ENCODE results near the gene IQGAP2. TPM values are rescaled to one million over a fixed set of nuclear protein-coding genes. Genes with fewer than 3 reads are reported as not detected.

The IQGAP2 gene
- total RNA-seq, 2 donors from 2014 or later, result 15.3 to 17.6 TPM

DNA sequence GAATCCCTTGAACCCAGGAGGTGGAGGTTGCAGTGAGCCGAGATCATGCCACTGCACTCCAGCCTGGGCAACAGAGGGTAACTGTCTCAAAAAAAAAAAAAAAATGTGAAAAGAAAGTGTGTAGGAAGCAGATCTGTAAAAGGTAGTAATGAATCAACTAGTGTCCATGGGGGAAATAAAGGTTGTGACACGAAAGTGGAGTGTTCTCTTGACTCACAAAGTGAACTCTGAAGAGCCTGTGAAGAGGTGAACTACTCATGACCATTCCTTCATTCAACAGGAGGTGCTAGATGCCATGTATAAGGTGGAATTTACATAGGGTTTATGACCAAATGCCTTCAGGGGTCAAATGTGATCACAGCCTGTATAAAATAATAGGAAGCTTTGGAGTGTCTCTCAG lies 12.8 kb downstream of the IQGAP2 start:
- ATAC-seq (ENCODE audit: insufficient number of reproducible peaks, low FRiP score, low read depth), result no peak
- Histone ChIP-seq H3K4me1 (ENCODE audit: control insufficient read depth in 1 of 2, low read depth in 2 of 2) (no peaks in the 10 kb centered on the region), H3K27me3 (replicated peaks; ENCODE audit: insufficient read depth) (no peaks in the 10 kb centered on the region), H3K27ac (no peak overlapping the region), H3K36me3 (no peaks in the 10 kb centered on the region), H3K9me3 (no peaks in the 10 kb centered on the region), H3K4me3 (no peak overlapping the region)
- no peak for DNase-seq (ENCODE audit: low spot score)
- TF ChIP-seq, protein P1, sequence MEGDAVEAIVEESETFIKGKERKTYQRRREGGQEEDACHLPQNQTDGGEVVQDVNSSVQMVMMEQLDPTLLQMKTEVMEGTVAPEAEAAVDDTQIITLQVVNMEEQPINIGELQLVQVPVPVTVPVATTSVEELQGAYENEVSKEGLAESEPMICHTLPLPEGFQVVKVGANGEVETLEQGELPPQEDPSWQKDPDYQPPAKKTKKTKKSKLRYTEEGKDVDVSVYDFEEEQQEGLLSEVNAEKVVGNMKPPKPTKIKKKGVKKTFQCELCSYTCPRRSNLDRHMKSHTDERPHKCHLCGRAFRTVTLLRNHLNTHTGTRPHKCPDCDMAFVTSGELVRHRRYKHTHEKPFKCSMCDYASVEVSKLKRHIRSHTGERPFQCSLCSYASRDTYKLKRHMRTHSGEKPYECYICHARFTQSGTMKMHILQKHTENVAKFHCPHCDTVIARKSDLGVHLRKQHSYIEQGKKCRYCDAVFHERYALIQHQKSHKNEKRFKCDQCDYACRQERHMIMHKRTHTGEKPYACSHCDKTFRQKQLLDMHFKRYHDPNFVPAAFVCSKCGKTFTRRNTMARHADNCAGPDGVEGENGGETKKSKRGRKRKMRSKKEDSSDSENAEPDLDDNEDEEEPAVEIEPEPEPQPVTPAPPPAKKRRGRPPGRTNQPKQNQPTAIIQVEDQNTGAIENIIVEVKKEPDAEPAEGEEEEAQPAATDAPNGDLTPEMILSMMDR (IDR thresholded peaks at IDR 0.05), result no peak

DNA sequence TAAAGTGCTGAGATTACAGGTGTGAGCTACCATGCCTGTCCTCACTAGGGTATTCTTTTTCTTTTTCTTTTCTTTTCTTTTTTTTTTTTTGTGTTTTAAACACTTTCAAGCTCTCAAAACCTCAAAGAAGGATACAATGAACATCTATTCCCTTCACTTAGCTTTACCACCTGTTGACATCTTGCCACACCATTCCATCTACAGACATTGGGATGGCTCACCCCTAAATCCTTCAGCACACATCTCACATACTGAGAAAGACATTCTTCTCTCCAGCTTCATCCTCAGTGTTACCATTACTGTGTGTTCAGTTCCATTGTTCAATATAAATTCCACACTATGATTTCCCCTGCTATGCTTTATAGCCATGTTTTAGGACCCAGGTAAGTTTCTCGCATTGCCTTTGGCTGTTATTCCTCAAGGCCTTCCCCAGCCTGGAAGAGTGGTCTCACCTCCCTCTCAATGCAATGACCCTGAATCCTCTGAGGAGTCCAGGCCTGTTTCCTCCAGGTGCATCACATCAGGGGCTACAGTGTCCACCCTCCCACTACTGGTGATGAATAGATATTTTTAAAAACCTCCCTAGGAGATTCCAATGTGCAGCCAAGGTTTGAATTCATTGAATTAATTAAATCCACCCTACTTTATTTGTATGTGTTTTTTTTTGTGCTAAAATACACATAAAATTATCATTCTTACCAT lies 16.7 kb downstream of the IQGAP2 start:
- H3K4me3 ChIP-seq, result no peak overlapping the region
- TF ChIP-seq, protein P1 (IDR thresholded peaks at IDR 0.05), result no peak
- no peaks in the 10 kb centered on the region for H3K4me1 ChIP-seq (ENCODE audit: control insufficient read depth in 1 of 2, low read depth in 2 of 2)
- no peaks in the 10 kb centered on the region for H3K36me3 ChIP-seq
- no peak overlapping the region for H3K27ac ChIP-seq
- no peaks in the 10 kb centered on the region for H3K27me3 ChIP-seq (replicated peaks; ENCODE audit: insufficient read depth)
- no peaks in the 10 kb centered on the region for H3K9me3 ChIP-seq
- ATAC-seq (ENCODE audit: insufficient number of reproducible peaks, low FRiP score, low read depth) (no peak), DNase-seq (ENCODE audit: low spot score) (no peak)

DNA sequence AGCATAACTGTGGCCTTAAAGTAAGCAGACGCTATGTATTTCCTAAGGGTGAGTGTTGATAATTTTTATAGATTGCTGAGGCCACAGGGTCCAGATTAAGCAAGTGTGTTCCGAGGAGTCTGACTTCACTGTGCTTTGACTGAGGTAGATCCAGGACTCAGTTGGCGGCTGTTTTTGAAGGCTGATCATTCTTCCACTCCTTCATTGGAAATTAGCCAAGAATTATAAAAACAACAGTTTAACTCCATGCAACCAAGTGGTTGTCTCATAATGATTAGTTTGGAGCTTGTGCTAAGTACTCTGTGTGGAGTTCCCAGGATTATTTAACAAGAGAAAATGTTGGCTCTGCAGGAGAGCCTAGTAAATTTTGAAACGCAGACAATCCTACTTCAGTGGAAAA lies 19.1 kb downstream of the IQGAP2 start:
- no peaks in the 10 kb centered on the region for H3K27me3 ChIP-seq (replicated peaks; ENCODE audit: insufficient read depth)
- no peak overlapping the region for H3K27ac ChIP-seq
- H3K36me3 ChIP-seq, result no peaks in the 10 kb centered on the region
- TF ChIP-seq, protein P1 (IDR thresholded peaks at IDR 0.05), result no peak
- DNase-seq (ENCODE audit: low spot score), result no peak
- H3K4me1 ChIP-seq (ENCODE audit: control insufficient read depth in 1 of 2, low read depth in 2 of 2), result no peaks in the 10 kb centered on the region
- no peak for ATAC-seq (ENCODE audit: insufficient number of reproducible peaks, low FRiP score, low read depth)
- no peak overlapping the region for H3K4me3 ChIP-seq
- no peaks in the 10 kb centered on the region for H3K9me3 ChIP-seq

DNA sequence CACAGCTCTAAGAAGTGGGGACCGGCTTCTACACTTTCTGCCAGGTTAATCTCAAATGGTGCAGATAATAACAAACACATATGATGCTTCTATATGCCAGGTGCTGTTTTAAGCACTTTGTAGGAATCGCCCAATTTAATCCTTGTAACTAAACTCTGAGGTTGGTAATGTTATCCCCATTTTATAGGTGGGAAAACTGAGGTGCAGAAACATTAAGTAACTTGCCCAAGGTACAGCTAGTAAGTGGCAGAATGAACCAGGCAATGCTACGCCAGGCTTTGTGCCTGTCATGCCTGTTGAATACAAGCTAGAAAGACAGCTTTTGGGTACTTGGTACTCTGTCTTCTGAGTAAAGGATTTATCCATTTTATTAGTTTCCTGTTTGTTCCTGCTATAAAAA lies 19.7 kb downstream of the IQGAP2 start:
- Histone ChIP-seq H3K4me1 (ENCODE audit: control insufficient read depth in 1 of 2, low read depth in 2 of 2) (no peaks in the 10 kb centered on the region), H3K36me3 (no peaks in the 10 kb centered on the region), H3K9me3 (no peaks in the 10 kb centered on the region), H3K4me3 (no peak overlapping the region), H3K27ac (no peak overlapping the region), H3K27me3 (replicated peaks; ENCODE audit: insufficient read depth) (no peaks in the 10 kb centered on the region)
- no peak for DNase-seq (ENCODE audit: low spot score)
- TF ChIP-seq, protein P1 (IDR thresholded peaks at IDR 0.05), result no peak
- ATAC-seq (ENCODE audit: insufficient number of reproducible peaks, low FRiP score, low read depth), result no peak

DNA sequence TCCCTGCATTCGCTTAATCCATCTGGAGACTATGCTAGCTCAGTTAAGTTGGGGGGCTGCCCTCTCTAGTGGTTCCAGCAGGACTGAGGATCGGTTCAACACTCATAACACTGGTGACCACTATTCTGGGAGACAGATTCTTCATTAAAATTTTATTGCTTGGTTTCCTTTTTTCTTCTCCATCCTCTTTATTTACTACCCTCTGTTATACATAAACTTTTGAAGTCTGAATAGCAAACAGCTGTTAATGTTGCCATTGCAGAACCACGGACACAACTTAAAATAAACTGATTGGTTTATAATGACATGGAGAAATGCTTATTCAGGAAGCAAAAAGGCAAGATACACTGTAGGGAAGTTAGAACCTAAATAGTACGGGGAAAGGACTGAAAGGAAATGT lies 22.1 kb downstream of the IQGAP2 start:
- no peak for DNase-seq (ENCODE audit: low spot score)
- Histone ChIP-seq H3K9me3 (no peaks in the 10 kb centered on the region), H3K27ac (no peak overlapping the region), H3K4me1 (ENCODE audit: control insufficient read depth in 1 of 2, low read depth in 2 of 2) (no peaks in the 10 kb centered on the region), H3K27me3 (replicated peaks; ENCODE audit: insufficient read depth) (no peaks in the 10 kb centered on the region), H3K36me3 (no peaks in the 10 kb centered on the region), H3K4me3 (no peak overlapping the region)
- no peak for ATAC-seq (ENCODE audit: insufficient number of reproducible peaks, low FRiP score, low read depth)
- TF ChIP-seq, protein P1 (IDR thresholded peaks at IDR 0.05), result no peak
